ENCODE measurements around the gene SEC16A.

SEC16A gene

DNA sequence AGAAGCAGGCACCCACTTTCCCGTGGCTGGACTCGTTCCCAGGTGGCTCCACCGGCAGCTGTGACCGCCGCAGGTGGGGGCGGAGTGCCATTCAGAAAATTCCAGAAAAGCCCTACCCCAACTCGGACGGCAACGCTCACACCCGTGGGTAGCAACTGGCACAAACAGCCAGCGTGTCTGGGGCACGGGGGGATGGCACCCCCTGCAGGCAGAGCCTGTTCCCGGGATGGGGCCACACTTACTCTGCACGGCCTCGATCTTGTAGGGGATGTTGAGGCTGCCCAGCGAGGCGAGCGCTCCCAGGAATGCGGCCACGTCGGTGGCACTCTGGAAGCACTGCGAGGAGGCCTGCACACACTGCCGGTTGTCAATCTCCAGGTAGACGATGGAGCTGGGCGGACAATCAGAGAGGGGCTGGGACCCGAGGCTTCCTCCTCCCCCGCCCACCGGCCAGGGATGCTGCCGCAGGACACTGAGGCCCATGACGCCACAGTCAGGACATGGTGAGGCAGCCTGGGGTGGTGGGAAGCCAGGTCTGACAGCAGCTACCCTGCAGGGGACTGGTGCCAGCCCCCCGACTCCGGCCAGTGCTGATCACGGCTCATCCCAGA lies 20.2 kb upstream of the SEC16A start:
- in situ Hi-C loops (cut with MboI; ENCODE audit: low sequenced_read_pairs): no loop called here

DNA sequence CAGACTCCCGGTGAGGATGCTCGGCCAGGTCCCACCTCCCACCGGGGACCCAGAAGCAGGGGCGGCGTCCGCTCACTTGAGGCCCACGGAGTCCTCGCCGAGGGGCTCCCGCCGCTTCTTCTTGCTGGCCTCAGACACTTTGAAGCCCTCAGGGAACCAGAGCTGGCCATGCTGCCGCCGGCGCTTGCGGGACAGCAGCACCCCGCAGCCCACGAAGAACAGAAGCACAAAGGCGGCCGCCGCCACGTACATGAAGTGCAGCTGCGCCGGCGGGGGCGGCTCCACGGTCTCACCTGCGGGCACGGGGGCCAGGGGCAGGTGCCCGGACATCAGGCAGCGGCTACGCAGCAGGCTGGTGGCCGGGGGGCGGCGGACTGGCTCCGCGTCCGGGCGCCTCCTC lies 19.4 kb upstream of the SEC16A start:
- in situ Hi-C loops (cut with MboI; ENCODE audit: low sequenced_read_pairs): no loop called here

GRCh38 chr9:136501686-136502085 lies 18.8 kb upstream of the SEC16A start:
- in situ Hi-C loops (cut with MboI; ENCODE audit: low sequenced_read_pairs): no loop called here

DNA sequence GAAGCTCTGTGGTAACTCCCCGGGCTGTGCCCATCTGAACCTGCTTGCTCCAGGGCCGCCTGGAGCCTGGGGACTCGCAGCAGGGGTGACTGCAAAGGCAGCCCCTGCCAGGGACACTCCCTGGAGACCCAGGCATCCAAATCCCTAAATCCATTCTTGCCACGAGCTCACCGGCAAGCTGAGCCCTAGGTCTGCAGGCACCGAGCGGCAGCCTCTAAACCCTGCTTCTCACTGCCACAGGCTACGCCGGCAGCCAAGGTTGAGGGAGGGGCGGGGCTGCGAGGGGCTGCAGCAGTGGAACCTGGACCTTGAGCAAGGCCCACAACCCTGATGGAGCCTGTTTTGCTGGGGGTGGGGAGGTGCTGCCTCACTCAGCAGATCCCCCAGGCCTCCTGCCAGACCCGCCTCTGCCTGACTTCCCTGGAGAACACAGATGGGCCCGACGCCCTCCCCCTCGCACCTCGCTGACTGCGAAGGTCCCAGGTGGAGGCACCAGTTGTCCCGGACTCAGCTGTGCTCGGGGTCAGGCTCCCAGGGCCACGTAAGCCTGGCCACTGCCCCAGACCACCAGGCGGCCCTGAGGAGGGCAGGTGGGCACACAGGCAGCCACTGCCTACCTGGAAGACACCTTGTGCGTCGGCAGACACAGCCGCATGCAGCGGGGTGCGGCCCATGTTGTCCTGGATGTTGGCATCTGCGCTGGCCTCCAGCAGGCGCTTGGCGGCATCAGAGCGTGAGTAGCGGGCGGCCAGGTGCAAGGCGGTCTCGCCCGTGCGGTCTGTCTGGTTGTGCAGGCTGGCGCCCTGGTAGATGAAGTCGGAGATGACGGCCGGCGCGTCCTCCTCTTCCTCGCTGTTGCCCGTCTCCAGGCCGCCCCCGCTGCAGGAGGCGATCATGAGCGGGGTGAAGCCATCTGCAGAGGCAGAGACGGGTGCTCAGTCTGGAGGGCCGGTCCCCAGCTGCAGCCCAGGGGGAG lies 17.4 kb upstream of the SEC16A start:
- in situ Hi-C loops (cut with MboI; ENCODE audit: low sequenced_read_pairs): loop anchor here (10.0 kb wide), 1 partner anchor 125 kb away; no protein-coding TSS in a partner anchor

GRCh38 chr9:136499071-136499934 lies 16.5 kb upstream of the SEC16A start:
- in situ Hi-C loops (cut with MboI; ENCODE audit: low sequenced_read_pairs): loop anchor here (10.0 kb wide), 1 partner anchor 125 kb away; no protein-coding TSS in a partner anchor

GRCh38 chr9:136497916-136498695 lies 15.3 kb upstream of the SEC16A start:
- in situ Hi-C loops (cut with MboI; ENCODE audit: low sequenced_read_pairs): loop anchor here (10.0 kb wide), 1 partner anchor 127 kb away; no protein-coding TSS in a partner anchor

GRCh38 chr9:136496801-136497620 lies 14.2 kb upstream of the SEC16A start:
- in situ Hi-C loops (cut with MboI; ENCODE audit: low sequenced_read_pairs): loop anchor here (10.0 kb wide), 1 partner anchor 128 kb away; no protein-coding TSS in a partner anchor

DNA sequence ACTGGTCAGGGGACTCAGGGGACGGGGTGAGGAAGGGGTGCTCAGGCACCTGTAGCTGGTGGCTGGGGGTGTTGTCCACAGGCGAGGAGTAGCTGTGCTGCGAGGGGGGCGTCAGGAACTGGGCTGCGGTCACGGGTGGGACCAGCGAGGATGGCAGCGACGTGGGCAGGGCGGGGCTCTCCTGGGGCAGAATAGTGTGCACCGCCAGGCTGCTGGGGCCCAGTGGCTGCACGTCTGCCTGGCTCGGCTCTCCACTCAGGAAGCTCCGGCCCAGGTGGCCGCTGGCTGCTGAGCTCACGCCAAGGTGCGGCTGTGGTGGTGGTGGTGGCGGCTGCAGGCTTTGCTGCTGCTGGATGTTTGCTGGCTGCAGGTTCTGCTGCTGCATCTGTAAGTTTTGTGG lies 13.3 kb upstream of the SEC16A start:
- in situ Hi-C loops (cut with MboI; ENCODE audit: low sequenced_read_pairs): loop anchor here (10.0 kb wide), 1 partner anchor 129 kb away; no protein-coding TSS in a partner anchor

DNA sequence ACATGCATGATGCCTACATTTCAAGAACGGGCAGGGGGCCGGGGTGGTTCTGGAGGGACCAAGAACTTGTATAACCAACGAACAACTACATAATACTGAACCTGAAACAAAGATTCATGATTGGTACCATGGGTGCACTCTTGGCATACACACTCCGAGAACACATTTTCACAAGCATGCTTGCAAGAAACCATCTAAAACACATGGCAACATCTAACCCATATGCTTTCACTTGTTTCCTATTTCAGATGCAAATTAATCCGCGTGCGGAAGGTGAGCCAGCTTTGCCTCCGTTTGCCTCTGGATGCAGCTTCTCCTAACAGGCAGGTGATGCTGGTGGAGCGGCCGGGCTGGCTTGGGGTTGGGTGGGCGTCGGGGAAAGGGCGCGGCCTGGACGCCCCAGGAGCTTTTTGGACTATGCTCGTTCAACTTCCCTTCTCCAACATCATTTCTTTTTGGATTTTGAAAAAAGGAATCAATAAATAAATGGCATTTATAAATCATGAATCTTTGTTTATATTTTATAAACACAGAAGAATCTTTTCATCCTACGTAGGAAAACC lies 12.5 kb upstream of the SEC16A start:
- in situ Hi-C loops (cut with MboI; ENCODE audit: low sequenced_read_pairs): loop anchor here (10.0 kb wide), 1 partner anchor 129 kb away; no protein-coding TSS in a partner anchor

DNA sequence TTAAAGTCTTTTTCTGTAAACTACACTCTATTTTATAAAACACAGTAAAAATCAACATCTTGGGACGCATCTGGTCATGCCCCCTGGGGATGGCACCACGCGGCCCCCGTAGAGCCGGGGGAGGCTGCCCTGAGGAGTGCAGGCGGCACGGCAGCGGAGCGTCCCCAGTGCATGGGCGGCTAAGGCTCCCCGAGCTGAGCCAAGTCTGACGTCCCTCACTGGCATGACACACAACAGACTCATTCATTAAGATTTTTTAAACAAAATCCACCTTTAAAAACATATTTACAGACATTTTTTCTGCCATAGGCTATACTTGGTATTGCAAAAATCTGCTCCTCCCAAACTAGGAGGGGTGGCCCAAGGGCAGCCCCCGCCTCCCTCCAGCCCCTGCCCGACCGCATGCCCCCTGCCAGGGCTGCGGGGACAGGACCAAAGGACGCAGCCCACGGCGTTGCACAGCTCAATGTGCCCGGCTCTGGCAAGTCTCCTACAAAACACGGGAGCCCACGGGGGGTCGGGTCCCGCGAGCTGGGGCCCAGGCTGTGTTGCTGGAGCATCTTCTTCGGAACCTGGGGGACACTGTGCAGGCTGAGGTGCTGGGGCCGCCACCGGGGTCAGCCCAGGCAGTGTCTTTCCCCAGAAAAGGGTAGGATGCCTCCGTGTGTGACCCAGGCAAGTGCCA lies 11.8 kb upstream of the SEC16A start:
- in situ Hi-C loops (cut with MboI; ENCODE audit: low sequenced_read_pairs): loop anchor here (10.0 kb wide), 1 partner anchor 130 kb away; no protein-coding TSS in a partner anchor

DNA sequence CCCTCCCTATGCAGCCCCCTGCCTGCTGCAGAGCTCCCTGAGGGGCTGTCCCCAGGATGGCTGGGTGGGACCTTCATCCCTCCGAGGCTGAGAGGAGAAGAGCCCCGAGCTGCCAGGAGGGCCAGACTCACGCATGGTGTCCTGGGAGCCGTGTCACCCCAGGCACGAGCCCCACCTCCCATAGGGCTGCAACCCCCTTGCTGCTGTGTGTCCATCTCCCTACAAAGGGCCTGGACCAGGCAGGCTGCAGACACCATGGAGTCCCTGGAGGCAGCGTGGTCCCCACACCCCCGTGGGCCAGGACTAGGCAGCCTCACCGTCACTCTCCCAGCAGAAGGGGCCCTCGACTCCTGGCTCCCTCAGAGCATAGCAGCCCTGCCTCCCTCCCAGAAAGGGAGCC lies 11.2 kb upstream of the SEC16A start:
- in situ Hi-C loops (cut with MboI; ENCODE audit: low sequenced_read_pairs): loop anchor here (10.0 kb wide), 1 partner anchor 131 kb away; no protein-coding TSS in a partner anchor

- in situ Hi-C loops (cut with MboI; ENCODE audit: low sequenced_read_pairs): loop anchor here (10.0 kb wide), 1 partner anchor 131 kb away; no protein-coding TSS in a partner anchor
Measured at GRCh38 chr9:136493567-136493971, 10.7 kb upstream of the SEC16A start.

GRCh38 chr9:136492978-136493522 lies 10.2 kb upstream of the SEC16A start:
- in situ Hi-C loops (cut with MboI; ENCODE audit: low sequenced_read_pairs): loop anchor here (10.0 kb wide), 1 partner anchor 132 kb away; no protein-coding TSS in a partner anchor

GRCh38 chr9:136489731-136490130 lies 6.9 kb upstream of the SEC16A start:
- in situ Hi-C loops (cut with MboI; ENCODE audit: low sequenced_read_pairs): loop anchor here (10.0 kb wide), 1 partner anchor 135 kb away; no protein-coding TSS in a partner anchor

GRCh38 chr9:136488247-136489214 lies 5.7 kb upstream of the SEC16A start:
- in situ Hi-C loops (cut with MboI; ENCODE audit: low sequenced_read_pairs): no loop called here

GRCh38 chr9:136487672-136488071 lies 4.8 kb upstream of the SEC16A start:
- in situ Hi-C loops (cut with MboI; ENCODE audit: low sequenced_read_pairs): no loop called here
